GM12878 (cell line): ENCODE results near the gene MYO15A.
A peak's percentile ranks its signal among the peaks of the same experiment; 100 is the strongest.

Experiments used
- SMC3 ChIP-seq: IDR thresholded peaks from 2 replicates; pipeline ENCODE4 v1.6.1; 2011; ENCODE audit warnings: low read length, improper control_type of control experiment, borderline replicate concordance
- TF ChIP-seq, protein P1 (sequence below): IDR thresholded peaks from 2 replicates; pipeline ENCODE4 v1.6.1; 2011; ENCODE audit warnings: mild to moderate bottlenecking, low read depth, low read length, moderate library complexity; ENCODE audit not compliant: insufficient replicate concordance
- TF ChIP-seq, protein P2 (sequence below), 3 experiments: IDR thresholded peaks in 2 of 3; conservative IDR thresholded peaks in 1 of 3; 2 replicates each; pipeline ENCODE4 v1.5.1; 2011; ENCODE audit warnings: low read depth in 3 of 3, low read length in 3 of 3, mild to moderate bottlenecking in 3 of 3, control low read depth in 2 of 3, moderate library complexity in 2 of 3, inconsistent platforms in 1 of 3, mixed read lengths in 1 of 3; ENCODE audit not compliant: control insufficient read depth in 2 of 3, insufficient read depth in 1 of 3; ENCODE audit errors: extremely low read depth in 1 of 3

DNA sequence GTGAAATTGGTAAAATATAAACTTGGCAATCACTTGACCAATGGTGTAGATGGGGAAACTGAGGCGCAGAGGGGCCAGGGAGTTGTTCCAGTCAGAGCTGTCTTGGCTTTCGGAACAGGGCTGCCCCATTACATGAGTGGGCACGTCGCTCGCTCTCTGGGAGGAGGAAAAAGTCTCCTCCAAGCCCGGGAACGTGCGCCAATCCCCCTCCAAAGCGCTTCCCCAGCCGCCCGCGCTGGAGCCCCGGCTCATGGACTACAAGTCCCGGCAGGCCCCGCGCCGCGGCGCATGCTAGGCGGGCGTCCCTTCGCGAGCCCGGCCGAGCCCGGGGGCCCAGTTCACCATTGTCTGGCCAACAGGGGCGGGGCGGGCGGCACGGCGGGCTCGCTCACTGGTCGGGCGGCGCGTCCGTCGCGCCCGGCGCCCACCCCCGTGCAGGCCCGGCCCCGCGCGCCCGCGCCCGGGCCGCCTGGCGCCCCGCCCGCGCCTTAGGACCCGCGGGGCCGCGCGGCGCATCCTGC lies 116.6 kb downstream of the MYO15A start, which contains the start of gene LLGL1:
- TF ChIP-seq, protein P1, sequence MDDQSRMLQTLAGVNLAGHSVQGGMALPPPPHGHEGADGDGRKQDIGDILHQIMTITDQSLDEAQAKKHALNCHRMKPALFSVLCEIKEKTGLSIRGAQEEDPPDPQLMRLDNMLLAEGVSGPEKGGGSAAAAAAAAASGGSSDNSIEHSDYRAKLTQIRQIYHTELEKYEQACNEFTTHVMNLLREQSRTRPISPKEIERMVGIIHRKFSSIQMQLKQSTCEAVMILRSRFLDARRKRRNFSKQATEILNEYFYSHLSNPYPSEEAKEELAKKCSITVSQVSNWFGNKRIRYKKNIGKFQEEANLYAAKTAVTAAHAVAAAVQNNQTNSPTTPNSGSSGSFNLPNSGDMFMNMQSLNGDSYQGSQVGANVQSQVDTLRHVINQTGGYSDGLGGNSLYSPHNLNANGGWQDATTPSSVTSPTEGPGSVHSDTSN = peak; percentile 91
- no peak for TF ChIP-seq SMC3
- TF ChIP-seq, protein P2, sequence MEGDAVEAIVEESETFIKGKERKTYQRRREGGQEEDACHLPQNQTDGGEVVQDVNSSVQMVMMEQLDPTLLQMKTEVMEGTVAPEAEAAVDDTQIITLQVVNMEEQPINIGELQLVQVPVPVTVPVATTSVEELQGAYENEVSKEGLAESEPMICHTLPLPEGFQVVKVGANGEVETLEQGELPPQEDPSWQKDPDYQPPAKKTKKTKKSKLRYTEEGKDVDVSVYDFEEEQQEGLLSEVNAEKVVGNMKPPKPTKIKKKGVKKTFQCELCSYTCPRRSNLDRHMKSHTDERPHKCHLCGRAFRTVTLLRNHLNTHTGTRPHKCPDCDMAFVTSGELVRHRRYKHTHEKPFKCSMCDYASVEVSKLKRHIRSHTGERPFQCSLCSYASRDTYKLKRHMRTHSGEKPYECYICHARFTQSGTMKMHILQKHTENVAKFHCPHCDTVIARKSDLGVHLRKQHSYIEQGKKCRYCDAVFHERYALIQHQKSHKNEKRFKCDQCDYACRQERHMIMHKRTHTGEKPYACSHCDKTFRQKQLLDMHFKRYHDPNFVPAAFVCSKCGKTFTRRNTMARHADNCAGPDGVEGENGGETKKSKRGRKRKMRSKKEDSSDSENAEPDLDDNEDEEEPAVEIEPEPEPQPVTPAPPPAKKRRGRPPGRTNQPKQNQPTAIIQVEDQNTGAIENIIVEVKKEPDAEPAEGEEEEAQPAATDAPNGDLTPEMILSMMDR (IDR thresholded peaks at IDR 0.05 in 2 of 3, conservative IDR thresholded peaks at IDR 0.05 in 1 of 3; ENCODE audit: control insufficient read depth in 2 of 3, extremely low read depth in 1 of 3, insufficient read depth in 1 of 3, low read depth in 3 of 3, low read length in 3 of 3) = no peak
